H1 (cell line): ENCODE results near the gene CDKL4. TPM values are rescaled to one million over a fixed set of nuclear protein-coding genes. Genes with fewer than 3 reads are reported as not detected.
"Not testable (repeated sequence)": the region's sequence is repeated elsewhere in the genome, so short reads cannot be mapped to it uniquely, and the experiment has no call there.

Experiments used
- CTCF ChIA-PET: fragments of 300-600 bp; sonication (Branson Sonifier 250); formaldehyde crosslinking; loops from one replicate; lab custom pipeline; 2021; ENCODE audit not compliant: partially characterized antibody; lab: Charles Lee
- POLR2A ChIA-PET: fragments of 300-600 bp; sonication (Branson Sonifier 250); formaldehyde crosslinking; loops from one replicate; lab custom pipeline; 2021; ENCODE audit warnings: inconsistent platforms; ENCODE audit not compliant: partially characterized antibody; lab: Charles Lee
- DNase-seq, 2 experiments: peaks; one replicate each; pipeline versions ENCODE4 v3.0.0 to v3.0.0-alpha.2; 2010 to 2022; ENCODE audit warnings: low spot score in 2 of 2, low read depth in 1 of 2, mixed read lengths in 1 of 2
- FAIRE-seq: peaks from 2 replicates; lab custom pipeline; 2011; peaks lifted over from hg19 to GRCh38; lab: Jason Lieb, UNC
- H2AFZ ChIP-seq: 2 replicates; pipeline ENCODE4 v1.8.1; 2012; ENCODE audit warnings: low read length, inconsistent platforms
- H2AK5ac ChIP-seq: 2 replicates; pipeline ENCODE4 v1.6.1; 2013; ENCODE audit warnings: low read depth, low read length
- H2BK120ac ChIP-seq: replicated peaks from 2 replicates; pipeline ENCODE3; 2013; ENCODE audit warnings: low read depth, low read length, inconsistent platforms
- H2BK12ac ChIP-seq: 2 replicates; pipeline ENCODE4 v1.6.1; 2013; ENCODE audit warnings: low read depth, low read length
- H2BK15ac ChIP-seq: 2 replicates; pipeline ENCODE4 v1.6.1; 2013; ENCODE audit warnings: low read length
- H2BK20ac ChIP-seq: 2 replicates; pipeline ENCODE4 v1.6.1; 2013; ENCODE audit warnings: low read length
- H2BK5ac ChIP-seq: 2 replicates; pipeline ENCODE4 v1.6.1; 2013; ENCODE audit warnings: low read depth, low read length
- H3K14ac ChIP-seq: 2 replicates; pipeline ENCODE4 v1.6.1; 2013; ENCODE audit warnings: inconsistent platforms; ENCODE audit not compliant: insufficient read length
- H3K18ac ChIP-seq: 2 replicates; pipeline ENCODE4 v1.6.1; 2013; ENCODE audit warnings: low read length; ENCODE audit errors: extremely low read depth
- H3K23ac ChIP-seq: 2 replicates; pipeline ENCODE4 v1.6.1; 2013; ENCODE audit warnings: inconsistent platforms; ENCODE audit not compliant: insufficient read length
- H3K23me2 ChIP-seq: 2 replicates; pipeline ENCODE4 v1.6.1; 2013; ENCODE audit warnings: low read depth, low read length
- H3K27ac ChIP-seq: 2 replicates; pipeline ENCODE4 v1.6.1; 2011; ENCODE audit warnings: low read depth, low read length, inconsistent platforms
- H3K27me3 ChIP-seq, 4 experiments: replicated peaks in 1 of 4; 1 replicate in 1 of 4; 2 replicates in 3 of 4; pipeline versions ENCODE4 v1.6.1 to v1.8.1; 2011 to 2013; ENCODE audit warnings: low read length in 3 of 4, mild to moderate bottlenecking in 3 of 4, inconsistent platforms in 2 of 4, mixed read lengths in 2 of 4, moderate library complexity in 1 of 4; ENCODE audit not compliant: control insufficient read depth in 3 of 4, insufficient read depth in 3 of 4; ENCODE audit errors: extremely low read depth in 1 of 4
- H3K36me3 ChIP-seq, 4 experiments: 2 replicates each; pipeline versions ENCODE4 v1.6.1 to v1.8.1; 2011 to 2013; ENCODE audit warnings: mild to moderate bottlenecking in 4 of 4, low read length in 3 of 4, moderate library complexity in 2 of 4, control low read depth in 1 of 4, inconsistent platforms in 1 of 4; ENCODE audit not compliant: insufficient read depth in 4 of 4, control insufficient read depth in 2 of 4
- H3K4ac ChIP-seq: replicated peaks from 2 replicates; pipeline ENCODE3; 2013; ENCODE audit warnings: low read length, low read depth, mixed read lengths, inconsistent platforms; ENCODE audit not compliant: insufficient read length
- H3K4me1 ChIP-seq, 4 experiments: replicated peaks in 1 of 4; 1 replicate in 1 of 4; 2 replicates in 3 of 4; pipeline versions ENCODE4 v1.6.1 to v1.8.1; 2011 to 2013; ENCODE audit warnings: low read length in 3 of 4, inconsistent platforms in 2 of 4, mixed read lengths in 1 of 4; ENCODE audit not compliant: insufficient read depth in 4 of 4, control insufficient read depth in 3 of 4
- H3K4me2 ChIP-seq, 2 experiments: 2 replicates each; pipeline versions ENCODE4 v1.6.1 to v1.8.1; 2011 to 2013; ENCODE audit warnings: low read depth in 2 of 2, low read length in 2 of 2, control low read depth in 1 of 2, inconsistent platforms in 1 of 2, mild to moderate bottlenecking in 1 of 2; ENCODE audit not compliant: insufficient read depth in 1 of 2
- H3K4me3 ChIP-seq, 4 experiments: fragments of 200-600, 300-600 bp in 1 of 4; sonication (generic), shearing (Covaris generic), sonication (Bioruptor Twin) in 1 of 4; 2 replicates each; pipeline versions ENCODE4 v1.5.1 to v1.8.1; 2011 to 2016; ENCODE audit warnings: low read length in 4 of 4, low read depth in 3 of 4, control low read depth in 2 of 4, inconsistent platforms in 2 of 4, mild to moderate bottlenecking in 2 of 4, mixed read lengths in 1 of 4, moderate library complexity in 1 of 4; ENCODE audit not compliant: insufficient read depth in 2 of 4; ENCODE audit errors: extremely low read depth in 1 of 4
- H3K56ac ChIP-seq: replicated peaks from 2 replicates; pipeline ENCODE3; 2013; ENCODE audit warnings: low read depth, mild to moderate bottlenecking, mixed read lengths, low read length, inconsistent platforms; ENCODE audit not compliant: insufficient read length
- H3K79me1 ChIP-seq: 2 replicates; pipeline ENCODE4 v1.6.1; 2013; ENCODE audit warnings: low read depth, low read length, control low read depth
- H3K79me2 ChIP-seq, 2 experiments: 2 replicates each; pipeline versions ENCODE4 v1.6.1 to v1.8.1; 2012 to 2013; ENCODE audit warnings: low read length in 2 of 2, mild to moderate bottlenecking in 2 of 2, inconsistent platforms in 1 of 2; ENCODE audit not compliant: insufficient read depth in 2 of 2, control insufficient read depth in 1 of 2
- H3K9ac ChIP-seq, 4 experiments: replicated peaks in 1 of 4; 1 replicate in 1 of 4; 2 replicates in 3 of 4; pipeline versions ENCODE4 v1.6.1 to v1.8.1; 2011 to 2013; ENCODE audit warnings: low read depth in 3 of 4, low read length in 3 of 4, control low read depth in 2 of 4, mild to moderate bottlenecking in 2 of 4, moderate library complexity in 2 of 4, inconsistent platforms in 1 of 4; ENCODE audit errors: extremely low read depth in 1 of 4
- H3K9me3 ChIP-seq, 2 experiments: 2 replicates each; pipeline versions ENCODE4 v1.6.1 to v1.8.1; 2012 to 2013; ENCODE audit warnings: mild to moderate bottlenecking in 2 of 2, moderate library complexity in 2 of 2, control low read depth in 1 of 2, inconsistent platforms in 1 of 2, low read depth in 1 of 2, low read length in 1 of 2, mixed read lengths in 1 of 2; ENCODE audit not compliant: insufficient read depth in 2 of 2
- H4K20me1 ChIP-seq, 2 experiments: replicated peaks in 1 of 2; 2 replicates each; pipeline versions ENCODE3 to v1.8.1; 2011 to 2013; ENCODE audit warnings: inconsistent platforms in 2 of 2, low read length in 2 of 2, mild to moderate bottlenecking in 1 of 2; ENCODE audit not compliant: insufficient read depth in 2 of 2, control insufficient read depth in 1 of 2
- H4K5ac ChIP-seq: 2 replicates; pipeline ENCODE4 v1.6.1; 2013; ENCODE audit warnings: low read length, low read depth, mixed read lengths, inconsistent platforms; ENCODE audit not compliant: insufficient read length
- H4K8ac ChIP-seq: 2 replicates; pipeline ENCODE4 v1.8.0; 2013; ENCODE audit warnings: mild to moderate bottlenecking, moderate library complexity, low read length, inconsistent platforms; ENCODE audit not compliant: insufficient read depth; ENCODE audit errors: extremely low read depth
- H4K91ac ChIP-seq: replicated peaks from 2 replicates; pipeline ENCODE3; 2013; ENCODE audit warnings: low read length, mixed read lengths, inconsistent platforms; ENCODE audit not compliant: insufficient read length
- WGBS, 2 experiments: shearing (Covaris generic) in 1 of 2; methylation state at CpG; one replicate each; pipeline versions ENCODE4 v1.1.6 to v1.1.7; 2013 to 2015; ENCODE audit warnings: low lambda C conversion rate in 2 of 2, mixed read lengths in 2 of 2, inconsistent platforms in 1 of 2, low coverage in 1 of 2, missing lambda C conversion rate in 1 of 2; ENCODE audit not compliant: insufficient replicate concordance in 2 of 2, insufficient coverage in 1 of 2, insufficient read length in 1 of 2; ENCODE audit errors: extremely low coverage in 1 of 2, missing lambda C conversion rate in 1 of 2; 5-methylcytosine and 5-hydroxymethylcytosine counted together
- polyA plus RNA-seq, 7 experiments: library from polyadenylated mRNA; depleted of rRNA in 3 of 7; stranded (reverse) in 5 of 7; unstranded in 2 of 7; fragments of >200 nt in 5 of 7; fragments of 200-250 nt in 2 of 7; gene quantifications; 1 replicate in 5 of 7; 2 replicates in 1 of 7; 4 replicates in 1 of 7; pipeline versions ENCODE4 v1.2.1 to v1.2.3, GENCODE V29; 2011 to 2013; ENCODE audit warnings: missing spikeins in 2 of 7, mixed read lengths in 2 of 7
- total RNA-seq: library from RNA; stranded (reverse); fragmentation: NEBNext Ultra II Directional; extraction: Animal tissue kit (Norgen Biotek cat#: 25700); gene quantifications from 2 replicates; pipeline ENCODE4 v1.2.1, GENCODE V29; 2021

The CDKL4 gene
- total and polyA plus RNA-seq, 2 of the 8 experiments (the other 6 are each of a cell fraction or from before 2014, with no cell fraction given) = not detected

- FAIRE-seq, H4K8ac ChIP-seq, H2BK120ac ChIP-seq, H3K4me2 ChIP-seq, H3K9ac ChIP-seq, H3K4ac ChIP-seq, H3K36me3 ChIP-seq, DNase-seq, H3K79me2 ChIP-seq, H3K4me3 ChIP-seq, H2BK20ac ChIP-seq, H3K79me1 ChIP-seq, H3K4me1 ChIP-seq, H3K9me3 ChIP-seq, H2AFZ ChIP-seq, H2BK15ac ChIP-seq, H3K56ac ChIP-seq, H4K91ac ChIP-seq, H4K20me1 ChIP-seq, H2BK5ac ChIP-seq, H4K5ac ChIP-seq, H3K27ac ChIP-seq, H2AK5ac ChIP-seq, H3K27me3 ChIP-seq, H2BK12ac ChIP-seq, H3K23me2 ChIP-seq, H3K23ac ChIP-seq, H3K18ac ChIP-seq, H3K14ac ChIP-seq: not testable (repeated sequence)
- 93% methylated on average over 11 of the region's 18 CpGs; no CpG with 5 or more reads in 1 of the 2 experiments for WGBS, 2 experiments
- ChIA-PET POLR2A (interaction anchor here (0.6 kb wide), 1 partner anchor 645 kb away, joined by 3 read pairs; no protein-coding TSS in a partner anchor), CTCF (interaction anchor here (1.7 kb wide), 1 partner anchor 13 kb away, joined by 4 read pairs; no protein-coding TSS in a partner anchor)
Observed at GRCh38 chr2:39138187-39138836, 105.5 kb downstream of the CDKL4 start.
